Measurements from ENCODE around the gene SPACA4.

DNA sequence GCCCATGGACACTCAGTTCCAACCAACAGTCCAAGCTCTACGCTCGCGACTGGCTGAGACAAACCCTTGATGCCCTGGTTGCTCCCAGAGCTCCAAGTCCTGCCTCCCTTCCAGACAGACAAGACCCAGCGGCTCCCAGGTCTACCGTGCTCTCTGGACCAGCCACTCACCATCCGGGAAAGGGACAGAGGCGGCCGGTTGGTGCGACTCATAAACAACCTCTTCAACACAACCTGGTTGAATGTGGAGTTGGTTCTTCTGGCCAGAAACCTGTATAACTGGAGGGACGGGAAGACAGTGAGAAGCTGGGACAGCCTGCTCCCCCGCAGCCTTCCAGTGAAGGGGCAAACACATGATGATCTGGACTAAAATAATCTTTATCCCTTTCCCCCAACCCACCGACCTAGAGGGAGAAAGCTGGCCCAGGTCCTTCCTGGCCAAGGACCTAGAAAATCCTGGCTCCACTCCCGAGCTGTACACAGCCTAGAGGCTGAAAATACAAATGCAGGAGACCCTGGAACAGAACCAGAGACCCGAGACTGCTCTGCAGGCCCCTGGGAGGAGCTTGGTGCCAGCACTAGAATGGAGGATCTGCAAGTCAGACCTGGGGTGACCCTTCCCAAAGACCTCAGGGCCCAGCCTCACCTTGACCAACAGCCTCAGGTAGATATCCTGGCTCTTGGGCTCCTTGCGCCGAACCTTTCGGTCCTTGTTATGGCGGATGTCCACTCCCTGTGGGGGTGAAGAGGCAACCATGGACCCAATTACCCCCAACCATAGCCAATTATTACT is 10.8 kb downstream of the SPACA4 start:
- TF ChIP-seq PPARA (CRISPR knock-in tag; IDR thresholded peaks at IDR 0.05; ENCODE audit: borderline replicate concordance): no peak
- no peak for TF ChIP-seq RARB (CRISPR knock-in tag; IDR thresholded peaks at IDR 0.05)
- TF ChIP-seq ZNF70 (CRISPR knock-in tag; IDR thresholded peaks at IDR 0.05): no peak
- no peak for TF ChIP-seq OSR1 (CRISPR knock-in tag; IDR thresholded peaks at IDR 0.05)
- no peak for TF ChIP-seq ZFP30 (CRISPR knock-in tag; IDR thresholded peaks at IDR 0.05)
- TF ChIP-seq, protein P1, sequence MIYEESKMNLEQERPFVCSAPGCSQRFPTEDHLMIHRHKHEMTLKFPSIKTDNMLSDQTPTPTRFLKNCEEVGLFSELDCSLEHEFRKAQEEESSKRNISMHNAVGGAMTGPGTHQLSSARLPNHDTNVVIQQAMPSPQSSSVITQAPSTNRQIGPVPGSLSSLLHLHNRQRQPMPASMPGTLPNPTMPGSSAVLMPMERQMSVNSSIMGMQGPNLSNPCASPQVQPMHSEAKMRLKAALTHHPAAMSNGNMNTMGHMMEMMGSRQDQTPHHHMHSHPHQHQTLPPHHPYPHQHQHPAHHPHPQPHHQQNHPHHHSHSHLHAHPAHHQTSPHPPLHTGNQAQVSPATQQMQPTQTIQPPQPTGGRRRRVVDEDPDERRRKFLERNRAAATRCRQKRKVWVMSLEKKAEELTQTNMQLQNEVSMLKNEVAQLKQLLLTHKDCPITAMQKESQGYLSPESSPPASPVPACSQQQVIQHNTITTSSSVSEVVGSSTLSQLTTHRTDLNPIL (CRISPR knock-in tag; IDR thresholded peaks at IDR 0.05; ENCODE audit: low read depth): no peak
- TF ChIP-seq BACH2 (CRISPR knock-in tag; IDR thresholded peaks at IDR 0.05; ENCODE audit: borderline replicate concordance): no peak
- TF ChIP-seq, protein P2, sequence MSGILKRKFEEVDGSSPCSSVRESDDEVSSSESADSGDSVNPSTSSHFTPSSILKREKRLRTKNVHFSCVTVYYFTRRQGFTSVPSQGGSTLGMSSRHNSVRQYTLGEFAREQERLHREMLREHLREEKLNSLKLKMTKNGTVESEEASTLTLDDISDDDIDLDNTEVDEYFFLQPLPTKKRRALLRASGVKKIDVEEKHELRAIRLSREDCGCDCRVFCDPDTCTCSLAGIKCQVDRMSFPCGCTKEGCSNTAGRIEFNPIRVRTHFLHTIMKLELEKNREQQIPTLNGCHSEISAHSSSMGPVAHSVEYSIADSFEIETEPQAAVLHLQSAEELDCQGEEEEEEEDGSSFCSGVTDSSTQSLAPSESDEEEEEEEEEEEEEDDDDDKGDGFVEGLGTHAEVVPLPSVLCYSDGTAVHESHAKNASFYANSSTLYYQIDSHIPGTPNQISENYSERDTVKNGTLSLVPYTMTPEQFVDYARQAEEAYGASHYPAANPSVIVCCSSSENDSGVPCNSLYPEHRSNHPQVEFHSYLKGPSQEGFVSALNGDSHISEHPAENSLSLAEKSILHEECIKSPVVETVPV (CRISPR knock-in tag; IDR thresholded peaks at IDR 0.05): no peak
- TF ChIP-seq, protein P3, sequence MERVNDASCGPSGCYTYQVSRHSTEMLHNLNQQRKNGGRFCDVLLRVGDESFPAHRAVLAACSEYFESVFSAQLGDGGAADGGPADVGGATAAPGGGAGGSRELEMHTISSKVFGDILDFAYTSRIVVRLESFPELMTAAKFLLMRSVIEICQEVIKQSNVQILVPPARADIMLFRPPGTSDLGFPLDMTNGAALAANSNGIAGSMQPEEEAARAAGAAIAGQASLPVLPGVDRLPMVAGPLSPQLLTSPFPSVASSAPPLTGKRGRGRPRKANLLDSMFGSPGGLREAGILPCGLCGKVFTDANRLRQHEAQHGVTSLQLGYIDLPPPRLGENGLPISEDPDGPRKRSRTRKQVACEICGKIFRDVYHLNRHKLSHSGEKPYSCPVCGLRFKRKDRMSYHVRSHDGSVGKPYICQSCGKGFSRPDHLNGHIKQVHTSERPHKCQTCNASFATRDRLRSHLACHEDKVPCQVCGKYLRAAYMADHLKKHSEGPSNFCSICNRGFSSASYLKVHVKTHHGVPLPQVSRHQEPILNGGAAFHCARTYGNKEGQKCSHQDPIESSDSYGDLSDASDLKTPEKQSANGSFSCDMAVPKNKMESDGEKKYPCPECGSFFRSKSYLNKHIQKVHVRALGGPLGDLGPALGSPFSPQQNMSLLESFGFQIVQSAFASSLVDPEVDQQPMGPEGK (CRISPR knock-in tag; IDR thresholded peaks at IDR 0.05; ENCODE audit: borderline replicate concordance): no peak
- TF ChIP-seq ZC3H10 (CRISPR knock-in tag; IDR thresholded peaks at IDR 0.05): no peak
- TF ChIP-seq GLIS3 (CRISPR knock-in tag; IDR thresholded peaks at IDR 0.05): no peak
- no peak for TF ChIP-seq CSDC2 (CRISPR knock-in tag; IDR thresholded peaks at IDR 0.05)
- no peak for TF ChIP-seq ZNF565 (CRISPR knock-in tag; conservative IDR thresholded peaks at IDR 0.05; ENCODE audit: low read depth)
- TF ChIP-seq, protein P4, sequence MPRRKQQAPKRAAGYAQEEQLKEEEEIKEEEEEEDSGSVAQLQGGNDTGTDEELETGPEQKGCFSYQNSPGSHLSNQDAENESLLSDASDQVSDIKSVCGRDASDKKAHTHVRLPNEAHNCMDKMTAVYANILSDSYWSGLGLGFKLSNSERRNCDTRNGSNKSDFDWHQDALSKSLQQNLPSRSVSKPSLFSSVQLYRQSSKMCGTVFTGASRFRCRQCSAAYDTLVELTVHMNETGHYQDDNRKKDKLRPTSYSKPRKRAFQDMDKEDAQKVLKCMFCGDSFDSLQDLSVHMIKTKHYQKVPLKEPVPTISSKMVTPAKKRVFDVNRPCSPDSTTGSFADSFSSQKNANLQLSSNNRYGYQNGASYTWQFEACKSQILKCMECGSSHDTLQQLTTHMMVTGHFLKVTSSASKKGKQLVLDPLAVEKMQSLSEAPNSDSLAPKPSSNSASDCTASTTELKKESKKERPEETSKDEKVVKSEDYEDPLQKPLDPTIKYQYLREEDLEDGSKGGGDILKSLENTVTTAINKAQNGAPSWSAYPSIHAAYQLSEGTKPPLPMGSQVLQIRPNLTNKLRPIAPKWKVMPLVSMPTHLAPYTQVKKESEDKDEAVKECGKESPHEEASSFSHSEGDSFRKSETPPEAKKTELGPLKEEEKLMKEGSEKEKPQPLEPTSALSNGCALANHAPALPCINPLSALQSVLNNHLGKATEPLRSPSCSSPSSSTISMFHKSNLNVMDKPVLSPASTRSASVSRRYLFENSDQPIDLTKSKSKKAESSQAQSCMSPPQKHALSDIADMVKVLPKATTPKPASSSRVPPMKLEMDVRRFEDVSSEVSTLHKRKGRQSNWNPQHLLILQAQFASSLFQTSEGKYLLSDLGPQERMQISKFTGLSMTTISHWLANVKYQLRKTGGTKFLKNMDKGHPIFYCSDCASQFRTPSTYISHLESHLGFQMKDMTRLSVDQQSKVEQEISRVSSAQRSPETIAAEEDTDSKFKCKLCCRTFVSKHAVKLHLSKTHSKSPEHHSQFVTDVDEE (CRISPR knock-in tag; IDR thresholded peaks at IDR 0.05): no peak

All from SK-N-SH treated with all-trans-retinoic acid at 6 μM for 48 hours (cell line).